K562 (cell line): Measurements from ENCODE around the gene TMEM63A. TPM values are rescaled to one million over a fixed set of nuclear protein-coding genes. Genes with fewer than 3 reads are reported as not detected.

Experiments used
- ATAC-seq: fragments of 200-7000 bp; cut with Tn5 transposase; 3 replicates; pipeline ENCODE4 v1.9.1; 2020; ENCODE audit warnings: moderate library complexity
- BruUV-seq: library from RNA; stranded (reverse); fragments of 400-500 nt; replicated peaks from 2 replicates; lab custom pipeline; 2021; lab: Mats Ljungman, UMichigan
- CTCF ChIA-PET: fragments of 300-600 bp; formaldehyde crosslinking; extraction: SDS; loops from one replicate; lab custom pipeline; 2021; ENCODE audit warnings: low intra/inter-chr PET ratio; lab: Yijun Ruan, JAX
- POLR2A ChIA-PET: fragments of 300-600, 350-650 bp; sonication (Branson Sonifier 250); formaldehyde crosslinking; extraction: SDS; loops from one replicate; lab custom pipeline; 2021; ENCODE audit warnings: antibody characterized with exemption, inconsistent platforms; lab: Yijun Ruan, JAX
- DNase-seq, 4 experiments: peaks; one replicate each; pipeline versions ENCODE4 v3.0.0 to v3.0.0-alpha.2; 2011 to 2018; ENCODE audit warnings: low spot score in 3 of 4, mixed read lengths in 3 of 4; ENCODE audit errors: extremely low read depth in 1 of 4
- FAIRE-seq: peaks from 2 replicates; lab custom pipeline; 2011; peaks lifted over from hg19 to GRCh38; lab: Jason Lieb, UNC
- H2AFZ ChIP-seq: 2 replicates; pipeline ENCODE4 v1.6.0; 2011; ENCODE audit warnings: low read depth, low read length, control low read depth, inconsistent platforms
- H3K27ac ChIP-seq: fragments of 200-600 bp; 3 replicates; pipeline ENCODE4 v1.8.0; 2011; ENCODE audit warnings: low read depth, mild to moderate bottlenecking, control low read depth, inconsistent platforms, low read length, moderate library complexity, mixed read lengths; ENCODE audit errors: extremely low read depth
- H3K27me3 ChIP-seq, 2 experiments: fragments of 300-600 bp in 1 of 2; 2 replicates in 1 of 2; 3 replicates in 1 of 2; pipeline versions ENCODE4 v1.6.0 to v1.8.0; 2011; ENCODE audit warnings: inconsistent platforms in 2 of 2, low read length in 2 of 2, mild to moderate bottlenecking in 1 of 2, mixed read lengths in 1 of 2, moderate library complexity in 1 of 2; ENCODE audit not compliant: control insufficient read depth in 2 of 2, insufficient read depth in 2 of 2
- H3K36me3 ChIP-seq: fragments of 300-600 bp; 3 replicates; pipeline ENCODE4 v1.8.0; 2011; ENCODE audit warnings: mild to moderate bottlenecking, low read length, inconsistent platforms; ENCODE audit not compliant: control insufficient read depth, insufficient read depth
- H3K4me1 ChIP-seq, 2 experiments: fragments of 200-600 bp in 1 of 2; replicated peaks in 1 of 2; 2 replicates in 1 of 2; 3 replicates in 1 of 2; pipeline versions ENCODE4 v1.5.1 to v1.8.0; 2011; ENCODE audit warnings: inconsistent platforms in 2 of 2, low read length in 2 of 2, mild to moderate bottlenecking in 1 of 2, mixed read lengths in 1 of 2, moderate library complexity in 1 of 2; ENCODE audit not compliant: control insufficient read depth in 2 of 2, insufficient read depth in 2 of 2
- H3K4me2 ChIP-seq: 2 replicates; pipeline ENCODE4 v1.6.1; 2011; ENCODE audit warnings: low read length, control low read depth, inconsistent platforms, mixed read lengths; ENCODE audit not compliant: insufficient read depth
- H3K4me3 ChIP-seq: fragments of 200-600 bp; sonication (generic), shearing (Covaris generic); 2 replicates; pipeline ENCODE4 v1.5.1; 2016; ENCODE audit warnings: control low read depth, inconsistent platforms
- H3K79me2 ChIP-seq: fragments of 200-600 bp; 3 replicates; pipeline ENCODE4 v1.8.0; 2011; ENCODE audit warnings: low read length, inconsistent platforms; ENCODE audit not compliant: control insufficient read depth, insufficient read depth
- H3K9ac ChIP-seq, 2 experiments: 2 replicates each; pipeline versions ENCODE4 v1.6.0 to v1.6.1; 2011; ENCODE audit warnings: low read depth in 2 of 2, low read length in 2 of 2, control low read depth in 1 of 2, inconsistent platforms in 1 of 2, mild to moderate bottlenecking in 1 of 2, mixed read lengths in 1 of 2; ENCODE audit not compliant: insufficient read depth in 1 of 2
- H3K9me1 ChIP-seq: one replicate; pipeline ENCODE4 v1.6.0; 2011; ENCODE audit warnings: inconsistent platforms, mild to moderate bottlenecking, low read length, moderate library complexity; ENCODE audit not compliant: control insufficient read depth, insufficient read depth
- H3K9me3 ChIP-seq: replicated peaks from 2 replicates; pipeline ENCODE4 v1.5.1; 2011; ENCODE audit warnings: low read depth, low read length, inconsistent platforms; ENCODE audit not compliant: control insufficient read depth, insufficient read depth
- H4K20me1 ChIP-seq: replicated peaks from 2 replicates; pipeline ENCODE4 v1.6.1; 2011; ENCODE audit warnings: low read length, inconsistent platforms, mixed read lengths; ENCODE audit not compliant: control insufficient read depth, insufficient read depth
- NFRKB ChIP-seq: fragments of 450-650 bp; IDR thresholded peaks from 2 replicates; pipeline ENCODE4 v1.6.1; 2016; ENCODE audit warnings: low read depth
- NFYB ChIP-seq: IDR thresholded peaks from 2 replicates; pipeline ENCODE4 v1.6.1; 2011; ENCODE audit warnings: mild to moderate bottlenecking, moderate library complexity; ENCODE audit not compliant: insufficient read length; ENCODE audit errors: extremely low read depth
- NR4A1 ChIP-seq, 2 experiments: fragments of 250-450 bp in 1 of 2; fragments of 450-650 bp in 1 of 2; sonication (Bioruptor Pico) in 1 of 2; IDR thresholded peaks; 2 replicates each; pipeline versions ENCODE4 v1.4.0 to v1.6.1; 2016 to 2020; ENCODE audit warnings: mild to moderate bottlenecking in 2 of 2, missing compliant biosample characterization in 1 of 2, missing genetic modification characterization in 1 of 2, moderate library complexity in 1 of 2
- PHF8 ChIP-seq: fragments of 200-600 bp; sonication (generic); IDR thresholded peaks from 2 replicates; pipeline ENCODE4 v1.6.1; 2012; ENCODE audit warnings: mixed run types, mild to moderate bottlenecking, inconsistent platforms, low read length, moderate library complexity, borderline replicate concordance
- RBM14 ChIP-seq: fragments of 200-400 bp; formaldehyde crosslinking; IDR thresholded peaks from 2 replicates; pipeline ENCODE4 v1.6.1; 2018; ENCODE audit warnings: low read depth, mild to moderate bottlenecking, low read length, moderate library complexity, borderline replicate concordance; ENCODE audit not compliant: insufficient read depth
- REST ChIP-seq, 2 experiments: fragments of 450-650 bp; formaldehyde crosslinking in 1 of 2; IDR thresholded peaks; 2 replicates each; pipeline versions ENCODE4 v1.4.0 to v1.6.1; 2014 to 2020; ENCODE audit warnings: mild to moderate bottlenecking in 2 of 2, borderline replicate concordance in 1 of 2, low read depth in 1 of 2
- SPI1 ChIP-seq: IDR thresholded peaks from 2 replicates; pipeline ENCODE4 v1.6.1; 2011; ENCODE audit warnings: low read depth, low read length, control low read depth, borderline replicate concordance
- YY1 ChIP-seq, 3 experiments: IDR thresholded peaks; 2 replicates each; pipeline ENCODE4 v1.6.1; 2011; ENCODE audit warnings: low read length in 2 of 3, mild to moderate bottlenecking in 2 of 3, moderate library complexity in 2 of 3, borderline replicate concordance in 1 of 3, control low read depth in 1 of 3, low read depth in 1 of 3; ENCODE audit not compliant: insufficient read depth in 3 of 3, insufficient replicate concordance in 2 of 3, control insufficient read depth in 1 of 3, insufficient read length in 1 of 3; ENCODE audit errors: extremely low read depth in 1 of 3
- ZBTB1 ChIP-seq: sonication (generic); formaldehyde crosslinking; IDR thresholded peaks from 2 replicates; pipeline ENCODE4 v1.8.1; 2023; ENCODE audit warnings: missing genetic modification reagents, low read depth, mild to moderate bottlenecking, borderline replicate concordance
- ZNF140 ChIP-seq: fragments of 250-450 bp; sonication (Bioruptor Pico); IDR thresholded peaks from 2 replicates; pipeline ENCODE4 v1.8.0; 2021; ENCODE audit warnings: moderate library complexity, mild to moderate bottlenecking, inconsistent platforms
- ZNF75A ChIP-seq: fragments of 450-650 bp; formaldehyde crosslinking; IDR thresholded peaks from 2 replicates; pipeline ENCODE4 v1.4.0; 2020; ENCODE audit warnings: mild to moderate bottlenecking
- WGBS: fragments of 100-300 bp; shearing (Covaris generic); methylation state at CpG from one replicate; pipeline ENCODE4 v1.1.6; 2016; ENCODE audit warnings: low coverage, mixed read lengths; ENCODE audit not compliant: insufficient coverage; ENCODE audit errors: missing lambda C conversion rate; 5-methylcytosine and 5-hydroxymethylcytosine counted together
- in situ Hi-C: fragments of 300-500 bp; cut with MboI; formaldehyde crosslinking; loops from 4 replicates; pipeline ENCODE4 v1.15.0; 2018; ENCODE audit warnings: inconsistent platforms, mixed read lengths
- intact Hi-C: fragments of 100-400 bp; cut with micrococcal nuclease; formaldehyde crosslinking; loops from 2 replicates; pipeline ENCODE4 v1.14.2; 2022
- polyA plus RNA-seq, 8 experiments: library from polyadenylated mRNA; depleted of rRNA in 4 of 8; stranded (reverse) in 5 of 8; unstranded in 3 of 8; fragments of >200 nt; fragmentation: Nextera tagmentation in 2 of 8; fragmentation: Illumina TruSeq in 1 of 8; extraction: Ambion mirVana in 2 of 8; extraction: Trizol in 1 of 8; gene quantifications; 2 replicates each; pipeline versions ENCODE4 v1.2.1 to v1.2.3, GENCODE V29; 2011 to 2014; ENCODE audit warnings: inconsistent platforms in 1 of 8, missing spikeins in 1 of 8
- total RNA-seq, 7 experiments: library from RNA; depleted of rRNA in 6 of 7; stranded (reverse); fragments of >200 nt in 6 of 7; fragmentation: Illumina TruSeq in 2 of 7; extraction: Trizol in 2 of 7; gene quantifications; 2 replicates each; pipeline versions ENCODE4 v1.2.1 to v1.2.3, GENCODE V29; 2011 to 2021; ENCODE audit warnings: low replicate concordance in 1 of 7

The TMEM63A gene
- total and polyA plus RNA-seq, 9 of the 15 experiments (the other 6 are each of a cell fraction or from before 2014, with no cell fraction given) = 2.0 to 54.6 (median 17.5) TPM

- ChIA-PET CTCF (no interaction called here), POLR2A (interaction anchor here (0.6 to 1.9 kb wide), 13 partner anchors 8 to 383 kb away, joined by 3 to 7 read pairs (median 3); partner anchors contain the start of genes LEFTY2 and TMEM63A)
- H3K27me3 ChIP-seq = no peaks in the 10 kb centered on the region
- peak overlapping the region; percentile 47 for H3K4me2 ChIP-seq
- no peaks in the 10 kb centered on the region for H3K9me3 ChIP-seq
- no peak overlapping the region for H3K4me3 ChIP-seq
- ATAC-seq = no peak
- H2AFZ ChIP-seq = peak overlapping the region; percentile 97
- H3K4me1 ChIP-seq = peaks cover 61 to 77% of the 10 kb centered on the region in 2 experiments
- intact Hi-C loops = loop anchor here (5.0 kb wide), 1 partner anchor 136 kb away; the partner anchor contains the start of gene H3-3A
- in situ Hi-C loops = no loop called here
- FAIRE-seq = no peak
- peaks cover 17% of the 10 kb centered on the region for H3K36me3 ChIP-seq
- no peaks in the 10 kb centered on the region for H3K9me1 ChIP-seq
- peaks cover 28% of the 10 kb centered on the region for H3K79me2 ChIP-seq
- no TSS peak for BruUV-seq
- DNase-seq = peak in 1 of 4 experiments; percentile 51
- H3K27ac ChIP-seq = peak overlapping the region; percentile 82
- no peaks in the 10 kb centered on the region for H4K20me1 ChIP-seq
- peak overlapping the region; percentile 57 to 62; a peak in 3 of 4 replicates for H3K9ac ChIP-seq
- 44% methylated on average over 3 of the region's 3 CpGs for WGBS
- TF ChIP-seq NFYB = no peak
- TF ChIP-seq RBM14 = no peak
- TF ChIP-seq PHF8 = peak; percentile 16; the same call in 1 of the 2 replicates
- TF ChIP-seq YY1 (IDR thresholded peaks at IDR 0.05; ENCODE audit: borderline replicate concordance in 1 of 3, control insufficient read depth in 1 of 3, extremely low read depth in 1 of 3, insufficient read depth in 3 of 3, insufficient read length in 1 of 3, insufficient replicate concordance in 2 of 3, low read depth in 1 of 3, low read length in 2 of 3) = peak in 1 of 3 experiments; percentile 80
- peak; percentile 63; the same call in 1 of the 2 replicates for TF ChIP-seq NFRKB
- TF ChIP-seq NR4A1 (CRISPR knock-in tag; IDR thresholded peaks at IDR 0.05) = no peak
- peak; percentile 63; the same call in 1 of the 2 replicates for TF ChIP-seq NR4A1 (tag; IDR thresholded peaks at IDR 0.05)
- peak; percentile 90 for TF ChIP-seq SPI1
- TF ChIP-seq ZNF75A (CRISPR knock-in tag) = no peak
- TF ChIP-seq REST (IDR thresholded peaks at IDR 0.05; ENCODE audit: borderline replicate concordance) = no peak
- peak; percentile 58; the same call in 1 of the 2 replicates for TF ChIP-seq REST (CRISPR knock-in tag; IDR thresholded peaks at IDR 0.05; ENCODE audit: low read depth)
- TF ChIP-seq ZBTB1 = no peak
- TF ChIP-seq ZNF140 (CRISPR knock-in tag) = no peak
These were observed 44.5 kb upstream of the TMEM63A start for GRCh38 chr1:225926551-225927113.
